GM18507 (cell line): ENCODE measurements around the gene TMEM135.
"Not testable (repeated sequence)": the region's sequence is repeated elsewhere in the genome, so short reads cannot be mapped to it uniquely, and the experiment has no call there.

Experiments used
- DNase-seq: peaks from one replicate; pipeline ENCODE4 v3.0.0; 2011; ENCODE audit warnings: low read depth; ENCODE audit not compliant: insufficient read length; ENCODE audit errors: extremely low spot score
- FAIRE-seq: peaks from 2 replicates; lab custom pipeline; 2011; peaks lifted over from hg19 to GRCh38; lab: Jason Lieb, UNC

Gene TMEM135

GRCh38 chr11:87232320-87232719 lies 194.6 kb downstream of the TMEM135 start:
- FAIRE-seq (no peak), DNase-seq (no peak)

GRCh38 chr11:87235366-87235765 lies 197.6 kb downstream of the TMEM135 start:
- DNase-seq, result no peak
- no peak for FAIRE-seq

GRCh38 chr11:87236368-87236767 lies 198.6 kb downstream of the TMEM135 start:
- FAIRE-seq (no peak), DNase-seq (no peak)

GRCh38 chr11:87239001-87239400 lies 201.3 kb downstream of the TMEM135 start:
- FAIRE-seq (no peak), DNase-seq (no peak)

- no peak for FAIRE-seq
- DNase-seq, result no peak
Measured at GRCh38 chr11:87239531-87239930, 201.8 kb downstream of the TMEM135 start.

GRCh38 chr11:87251560-87251959 lies 213.8 kb downstream of the TMEM135 start:
- no peak for DNase-seq
- FAIRE-seq, result no peak

GRCh38 chr11:87252869-87253268 lies 215.1 kb downstream of the TMEM135 start:
- no peak for FAIRE-seq
- no peak for DNase-seq

- FAIRE-seq (no peak), DNase-seq (no peak)
Measured at GRCh38 chr11:87254562-87254961, 216.8 kb downstream of the TMEM135 start.

GRCh38 chr11:87255589-87255988 lies 217.9 kb downstream of the TMEM135 start:
- DNase-seq (no peak), FAIRE-seq (no peak)

GRCh38 chr11:87256694-87257340 lies 219.1 kb downstream of the TMEM135 start:
- no peak for FAIRE-seq
- no peak for DNase-seq

GRCh38 chr11:87258171-87258833 lies 220.6 kb downstream of the TMEM135 start:
- FAIRE-seq (no peak), DNase-seq (no peak)

- FAIRE-seq (no peak), DNase-seq (no peak)
Measured at GRCh38 chr11:87259736-87260135, 222.0 kb downstream of the TMEM135 start.

GRCh38 chr11:87260811-87261210 lies 223.1 kb downstream of the TMEM135 start:
- DNase-seq (no peak), FAIRE-seq (no peak)

GRCh38 chr11:87263264-87263838 lies 225.6 kb downstream of the TMEM135 start:
- FAIRE-seq (no peak), DNase-seq (no peak)

- no peak for FAIRE-seq
Measured at GRCh38 chr11:87263979-87264378, 226.2 kb downstream of the TMEM135 start.

GRCh38 chr11:87265132-87265531 lies 227.4 kb downstream of the TMEM135 start:
- DNase-seq (no peak), FAIRE-seq (no peak)

More at GRCh38 chr11:87263979-87264378, 226.2 kb downstream of the TMEM135 start:
- no peak for DNase-seq

GRCh38 chr11:87265979-87266378 lies 228.2 kb downstream of the TMEM135 start:
- no peak for DNase-seq
- FAIRE-seq, result no peak

- DNase-seq, result no peak
- no peak for FAIRE-seq
Measured at GRCh38 chr11:87266751-87267150, 229.0 kb downstream of the TMEM135 start.

GRCh38 chr11:87271951-87272350 lies 234.2 kb downstream of the TMEM135 start:
- FAIRE-seq, DNase-seq: not testable (repeated sequence)

- FAIRE-seq, result no peak
- no peak for DNase-seq
Measured at GRCh38 chr11:87275176-87275575, 237.4 kb downstream of the TMEM135 start.

GRCh38 chr11:87280143-87280542 lies 242.4 kb downstream of the TMEM135 start:
- FAIRE-seq (no peak), DNase-seq (no peak)
